Aorta (tissue), 5 donors: ENCODE results near the gene PRR14. TPM values are rescaled to one million over a fixed set of nuclear protein-coding genes. Genes with fewer than 3 reads are reported as not detected.
"Not testable (repeated sequence)": the region's sequence is repeated elsewhere in the genome, so short reads cannot be mapped to it uniquely, and the experiment has no call there.

ENCODE experiments used
- ATAC-seq: fragments of 200-7000 bp; cut with Tn5 transposase; one replicate; pipeline ENCODE4 v1.9.1; 2022; ENCODE audit warnings: moderate library complexity; ENCODE audit not compliant: low FRiP score
- DNase-seq, 2 donors: peaks; one replicate each; pipeline ENCODE4 v3.0.0-alpha.2; 2020
- H3K27ac ChIP-seq, 2 donors: one replicate each; pipeline ENCODE4 v1.5.1; 2013; ENCODE audit warnings: low read length in 2 of 2, mild to moderate bottlenecking in 2 of 2, moderate library complexity in 2 of 2, control low read depth in 1 of 2, inconsistent platforms in 1 of 2, low read depth in 1 of 2
- H3K27me3 ChIP-seq, 2 donors: one replicate each; pipeline ENCODE4 v1.6.1; 2013; ENCODE audit warnings: control low read depth in 1 of 2, low read length in 1 of 2, mild to moderate bottlenecking in 1 of 2, moderate library complexity in 1 of 2; ENCODE audit not compliant: insufficient read depth in 2 of 2, control insufficient read depth in 1 of 2
- H3K36me3 ChIP-seq, 2 donors: one replicate each; pipeline ENCODE4 v1.6.1; 2013; ENCODE audit warnings: control low read depth in 1 of 2, low read length in 1 of 2, mild to moderate bottlenecking in 1 of 2; ENCODE audit not compliant: insufficient read depth in 2 of 2, control insufficient read depth in 1 of 2
- H3K4me1 ChIP-seq, 2 donors: one replicate each; pipeline ENCODE4 v1.6.1; 2013; ENCODE audit warnings: low read length in 2 of 2, control low read depth in 1 of 2, mild to moderate bottlenecking in 1 of 2, moderate library complexity in 1 of 2; ENCODE audit not compliant: insufficient read depth in 2 of 2, control insufficient read depth in 1 of 2
- H3K4me3 ChIP-seq, 2 donors: one replicate each; pipeline ENCODE4 v1.5.1; 2013; ENCODE audit warnings: low read length in 2 of 2, control low read depth in 1 of 2, mild to moderate bottlenecking in 1 of 2
- H3K9me3 ChIP-seq: one replicate; pipeline ENCODE4 v1.6.1; 2013; ENCODE audit warnings: mild to moderate bottlenecking, low read length; ENCODE audit not compliant: control insufficient read depth
- WGBS, 2 donors: extraction: QIAGEN DNeasy Blood & Tissue Kit; methylation state at CpG; one replicate each; pipeline ENCODE4 v1.1.7; 2013; 5-methylcytosine and 5-hydroxymethylcytosine counted together
- intact Hi-C, 2 donors: fragments of 100-400 bp; cut with DNase I; formaldehyde crosslinking; loops; one replicate each; pipeline versions ENCODE4 v1.14.2 to v1.15.0; 2022
- polyA plus RNA-seq, 2 donors: library from polyadenylated mRNA; stranded (reverse); fragments of 200-250 nt; gene quantifications; one replicate each; pipeline ENCODE4 v1.2.3, GENCODE V29; 2013
- total RNA-seq, 2 donors: library from RNA; stranded (reverse); fragmentation: NEBNext Ultra II Directional; extraction: Animal tissue kit (Norgen Biotek cat#: 25700); gene quantifications; one replicate each; pipeline ENCODE4 v1.2.1, GENCODE V29; 2021
- donor health status: healthy with polysubstance abuse.
- donor health status: Bipolar disorder and iron deficiency.
- donor health status: DM: no; HTN: no; CAD: no.
- donor health status: DM: no; HTN: no; CAD: no.
- donor health status: DM: yes; HTN: yes; CAD: no.

PRR14 gene
- total and polyA plus RNA-seq, 4 donors = 28.2 to 217 (median 51.9) TPM

DNA sequence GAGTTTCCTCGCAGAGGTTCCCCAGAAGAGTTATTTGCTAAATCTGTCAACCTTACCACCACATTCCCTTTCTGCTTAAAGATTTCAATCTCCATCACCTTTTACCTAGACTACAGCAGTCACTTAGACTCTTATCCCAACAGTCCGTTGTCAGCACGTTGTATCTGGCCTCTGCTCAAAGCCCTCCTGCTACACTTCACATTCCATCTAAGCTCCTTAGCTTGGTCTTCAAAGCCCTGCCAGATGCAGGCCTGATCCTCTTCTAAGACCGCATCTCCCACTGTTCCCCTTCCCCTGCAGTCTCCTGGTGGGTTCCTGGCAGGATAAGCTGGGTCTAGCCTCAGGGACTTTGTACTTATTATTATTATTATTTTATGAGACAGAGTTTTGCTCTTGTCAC, 37.9 kb downstream of the PRR14 start:
- no peaks in the 10 kb centered on the region for H3K36me3 ChIP-seq
- H3K4me1 ChIP-seq = no peaks in the 10 kb centered on the region
- H3K27ac ChIP-seq = no peak overlapping the region
- ATAC-seq = no peak
- WGBS, 2 donors = 54 to 58% methylated on average over 4 of the region's 4 CpGs
- H3K9me3 ChIP-seq = no peaks in the 10 kb centered on the region
- no peaks in the 10 kb centered on the region for H3K27me3 ChIP-seq
- intact Hi-C loops = no loop called here
- no peak for DNase-seq
- H3K4me3 ChIP-seq = no peak overlapping the region

DNA sequence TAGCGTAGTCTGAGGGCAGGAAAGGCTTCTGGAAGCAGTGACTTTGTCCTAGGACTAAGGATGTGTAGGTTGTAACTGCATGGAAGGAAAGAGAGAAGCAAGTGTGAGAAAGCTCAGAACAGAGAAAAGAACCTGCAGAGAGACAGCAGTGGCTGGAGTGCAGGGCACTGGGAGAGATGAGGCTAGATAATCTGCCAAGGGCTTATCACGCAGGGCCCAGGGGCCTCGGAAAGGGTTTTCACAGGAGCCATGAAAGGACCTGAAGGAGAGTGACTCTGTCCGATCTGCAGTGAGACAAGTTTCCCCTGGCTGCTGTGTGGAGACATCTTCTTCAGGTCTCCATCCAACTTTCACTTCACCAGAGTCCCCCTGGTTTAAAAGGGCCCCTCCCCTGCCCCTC, 41.1 kb downstream of the PRR14 start:
- H3K27me3 ChIP-seq = no peaks in the 10 kb centered on the region
- no peaks in the 10 kb centered on the region for H3K36me3 ChIP-seq
- H3K27ac ChIP-seq = no peak overlapping the region
- H3K9me3 ChIP-seq = no peaks in the 10 kb centered on the region
- intact Hi-C loops = loop anchor here in 1 of 2 donors (5.0 kb wide), 1 partner anchor 35 kb away; the partner anchor contains the start of gene FBRS
- no peaks in the 10 kb centered on the region for H3K4me1 ChIP-seq
- H3K4me3 ChIP-seq = no peak overlapping the region
- no peak for ATAC-seq
- WGBS, 2 donors = 42 to 50% methylated on average over 4 of the region's 4 CpGs
- no peak for DNase-seq

DNA sequence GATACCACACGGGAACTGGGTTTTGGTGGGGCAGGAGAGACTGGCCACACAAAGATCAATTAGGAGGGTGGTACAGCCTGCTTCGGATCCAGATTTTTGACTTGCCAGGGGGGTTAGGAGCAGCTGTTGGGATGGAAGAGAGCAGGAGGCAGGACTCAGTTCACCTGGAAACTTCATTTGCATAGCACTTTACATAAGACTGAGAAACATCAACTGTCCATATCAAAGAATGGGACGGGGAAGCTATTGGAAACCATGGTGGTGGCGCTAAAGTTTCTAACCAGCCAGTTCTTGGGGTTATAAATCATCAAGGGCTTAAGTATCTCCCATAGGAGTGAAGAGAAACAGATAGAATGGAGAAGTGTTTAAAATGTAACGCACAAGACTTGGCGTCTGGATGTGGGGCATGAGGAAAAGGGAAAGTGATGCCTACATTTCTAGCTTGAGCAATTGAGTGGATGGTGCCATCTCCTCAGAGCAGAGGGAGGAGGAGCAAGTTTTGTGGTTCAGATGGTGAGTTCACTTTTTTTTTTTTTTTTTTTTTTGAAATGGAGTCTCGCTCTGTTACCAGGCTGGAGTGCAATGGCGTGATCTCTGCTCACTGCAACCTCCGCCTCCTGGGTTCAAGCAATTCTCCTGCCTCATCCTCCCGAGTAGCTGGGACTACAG, 41.8 kb downstream of the PRR14 start:
- Histone ChIP-seq H3K4me3 (no peak overlapping the region), H3K9me3 (no peaks in the 10 kb centered on the region), H3K27ac (no peak overlapping the region), H3K27me3 (no peaks in the 10 kb centered on the region), H3K4me1 (no peaks in the 10 kb centered on the region), H3K36me3 (no peaks in the 10 kb centered on the region)
- no peak for ATAC-seq
- intact Hi-C loops = loop anchor here in 1 of 2 donors (5.0 kb wide), 1 partner anchor 35 kb away; the partner anchor contains the start of gene FBRS
- DNase-seq = no peak
- 39 to 46% methylated on average over 8 to 10 of the region's 10 CpGs for WGBS, 2 donors

DNA sequence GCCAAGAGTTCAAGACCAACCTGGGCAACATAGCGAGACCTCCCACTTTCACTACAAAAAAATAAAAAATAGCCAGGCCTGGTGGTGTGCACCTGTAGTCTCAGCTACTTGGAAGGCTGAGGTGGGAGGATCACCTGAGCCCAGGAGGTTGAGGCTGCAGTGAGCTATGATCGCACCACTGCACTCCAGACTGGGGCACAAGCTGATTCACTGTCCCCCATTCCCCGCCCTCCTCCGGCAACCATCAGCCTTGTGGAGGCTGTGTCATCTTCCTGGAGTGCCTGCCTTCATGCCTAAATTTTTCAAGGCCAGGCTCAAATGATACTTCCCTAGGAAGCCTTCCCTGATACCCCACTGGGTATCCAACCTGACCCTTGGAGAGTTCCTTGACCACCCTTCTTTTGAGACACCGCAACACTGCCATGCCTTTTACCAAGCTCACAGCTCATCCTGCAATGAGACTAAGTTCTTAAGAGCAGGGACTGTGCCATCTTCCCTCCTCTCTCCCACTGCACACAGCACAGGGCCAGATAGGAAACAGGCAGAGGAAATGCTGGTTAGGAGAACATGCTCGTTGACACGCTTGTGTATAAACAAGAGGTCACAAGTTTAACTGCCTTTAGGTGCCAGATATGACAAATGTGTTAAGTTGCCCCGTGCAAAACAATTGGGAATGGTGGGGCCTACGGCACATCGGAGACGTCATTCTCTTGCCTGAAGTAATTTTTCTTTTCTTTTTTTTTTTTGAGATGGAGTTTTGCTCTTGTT, 44.4 kb downstream of the PRR14 start:
- DNase-seq (no peak), ATAC-seq (no peak)
- Histone ChIP-seq H3K4me1 (peaks cover 0 to 2% of the 10 kb centered on the region in 2 donors), H3K27ac (no peak overlapping the region), H3K36me3 (no peaks in the 10 kb centered on the region), H3K27me3 (no peaks in the 10 kb centered on the region), H3K9me3 (no peaks in the 10 kb centered on the region), H3K4me3 (no peak overlapping the region)
- 80 to 83% methylated on average over 11 of the region's 11 CpGs for WGBS, 2 donors
- intact Hi-C loops = loop anchor here (5.0 kb wide), 2 partner anchors 38 to 47 kb away; partner anchors contain the start of gene FBRS (in 1 of the 2)

GRCh38 chr16:30696646-30697045, 45.9 kb downstream of the PRR14 start:
- not testable (repeated sequence) for H3K36me3 ChIP-seq, H3K4me1 ChIP-seq, ATAC-seq, DNase-seq, H3K4me3 ChIP-seq, H3K27me3 ChIP-seq, H3K9me3 ChIP-seq, H3K27ac ChIP-seq
- 96 to 97% methylated on average over 3 of the region's 3 CpGs for WGBS, 2 donors
- intact Hi-C loops = loop anchor here in 1 of 2 donors (5.0 kb wide), 1 partner anchor 46 kb away; a partner anchor contains a TSS

GRCh38 chr16:30697264-30698138, 46.7 kb downstream of the PRR14 start:
- peak; percentile 99 for ATAC-seq
- Histone ChIP-seq H3K36me3 (peaks cover 0 to 3% of the 10 kb centered on the region in 2 donors), H3K4me3 (no peak overlapping the region), H3K27ac (peak overlapping the region in 1 of 2 donors; percentile 73), H3K27me3 (no peaks in the 10 kb centered on the region), H3K4me1 (peaks cover 0 to 2% of the 10 kb centered on the region in 2 donors), H3K9me3 (no peaks in the 10 kb centered on the region)
- WGBS, 2 donors = 11 to 12% methylated on average over 26 of the region's 26 CpGs
- intact Hi-C loops = loop anchor here in 1 of 2 donors (2.0 to 5.0 kb wide), 2 partner anchors 39 to 45 kb away; partner anchors contain the start of gene FBRS
- no peak for DNase-seq

DNA sequence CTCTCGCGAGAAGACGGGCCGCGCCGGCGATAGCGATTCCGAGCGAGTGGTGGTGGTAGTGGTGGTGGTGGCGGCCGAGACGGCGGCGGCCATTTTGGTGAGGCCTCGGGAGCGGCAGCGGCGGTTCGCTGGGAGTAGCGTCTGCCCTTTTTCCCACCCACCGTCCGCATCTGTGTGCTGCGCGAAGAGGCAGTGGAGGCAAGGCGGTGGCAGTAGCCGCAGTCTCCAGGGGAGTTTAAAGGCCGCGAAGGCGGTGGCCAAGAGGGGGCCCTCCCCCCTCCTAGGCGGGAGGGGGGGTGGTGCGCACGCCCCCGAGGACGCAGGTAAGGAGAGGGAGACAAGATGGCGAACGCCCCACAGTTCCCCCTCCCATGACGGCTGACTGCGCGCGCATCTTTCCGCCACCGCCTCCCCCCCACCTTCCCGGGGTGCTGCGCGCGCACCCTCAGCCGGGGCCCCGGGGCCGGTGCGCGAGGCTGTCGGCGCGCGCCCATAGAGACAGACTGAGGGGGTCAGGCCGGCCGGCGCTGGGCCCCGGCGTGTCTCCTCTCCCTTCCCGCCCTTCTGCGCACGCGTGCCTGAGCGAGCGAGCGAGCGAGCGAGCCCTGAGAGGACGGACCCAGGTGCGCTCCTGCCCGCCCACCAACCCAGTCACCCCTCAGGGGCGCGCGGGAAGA, 47.5 kb downstream of the PRR14 start:
- intact Hi-C loops = loop anchor here in 1 of 2 donors (2.0 to 5.0 kb wide), 2 partner anchors 39 to 44 kb away; partner anchors contain the start of gene FBRS
- peak; percentile 99 to 100 for DNase-seq
- H3K36me3 ChIP-seq = peaks cover 0 to 3% of the 10 kb centered on the region in 2 donors
- WGBS, 2 donors = 0 to 1% methylated on average over 39 to 76 of the region's 76 CpGs
- peak; percentile 95 for ATAC-seq
- H3K4me1 ChIP-seq = peaks cover 0 to 2% of the 10 kb centered on the region in 2 donors
- peak overlapping the region; percentile 80 to 87 for H3K4me3 ChIP-seq
- peak overlapping the region; percentile 85 to 90 for H3K27ac ChIP-seq
- no peaks in the 10 kb centered on the region for H3K27me3 ChIP-seq
- no peaks in the 10 kb centered on the region for H3K9me3 ChIP-seq
